ENCODE data around the gene SFTPA1. TPM values are rescaled to one million over a fixed set of nuclear protein-coding genes. Genes with fewer than 3 reads are reported as not detected.

Gene SFTPA1
- total and polyA plus RNA-seq, 4 donors: not detected

DNA sequence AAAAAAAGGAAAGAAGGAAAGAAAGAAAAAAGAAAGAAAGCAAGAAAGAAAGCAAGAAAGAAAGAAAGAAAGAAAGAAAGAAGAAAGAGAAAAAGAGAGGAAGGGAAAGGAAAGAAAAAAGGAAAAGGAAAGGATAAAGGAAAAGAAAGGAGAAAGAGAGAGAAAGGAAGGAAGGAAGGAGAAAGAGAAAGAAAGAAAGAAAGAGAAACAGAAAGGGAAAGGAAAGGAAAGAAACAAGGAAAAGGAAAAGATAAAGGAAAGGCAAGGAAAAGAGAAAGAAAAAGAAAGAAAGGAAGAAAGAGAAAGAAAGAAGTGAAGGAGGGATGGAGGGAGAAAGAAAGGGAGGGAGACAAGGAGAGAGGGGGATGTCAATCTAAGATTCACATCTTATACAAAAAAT, 29.7 kb upstream of the SFTPA1 start:
- Histone ChIP-seq H3K4me1 (ENCODE audit: control insufficient read depth in 4 of 4, insufficient read depth in 4 of 4, low read length in 3 of 4) (no peaks in the 10 kb centered on the region), H3K27me3 (ENCODE audit: control insufficient read depth in 4 of 4, insufficient read depth in 4 of 4, low read length in 3 of 4) (peaks cover 0 to 2% (median 0%) of the 10 kb centered on the region in 4 donors), H3K4me3 (ENCODE audit: low read depth in 1 of 3, low read length in 3 of 3) (no peak overlapping the region), H3K36me3 (ENCODE audit: control insufficient read depth in 4 of 4, insufficient read depth in 3 of 4, low read depth in 1 of 4, low read length in 3 of 4) (no peaks in the 10 kb centered on the region), H3K9me3 (ENCODE audit: control insufficient read depth in 4 of 4, low read length in 3 of 4) (no peaks in the 10 kb centered on the region), H3K9ac (ENCODE audit: low read depth in 1 of 2, low read length in 2 of 2) (no peak overlapping the region), H3K27ac (ENCODE audit: low read depth in 1 of 2, low read length in 2 of 2) (no peak overlapping the region)
- no peak for DNase-seq (ENCODE audit: low spot score)
- TF ChIP-seq NR2F2 (IDR thresholded peaks at IDR 0.05): no peak
- TF ChIP-seq SP1 (IDR thresholded peaks at IDR 0.05): no peak
- no peak for TF ChIP-seq RAD21 (IDR thresholded peaks at IDR 0.05)
- TF ChIP-seq JUND (IDR thresholded peaks at IDR 0.05): no peak
- TF ChIP-seq GABPA (IDR thresholded peaks at IDR 0.05 in 1 of 2, conservative IDR thresholded peaks at IDR 0.05 in 1 of 2): no peak
- TF ChIP-seq FOXA2 (IDR thresholded peaks at IDR 0.05): no peak
- no peak for TF ChIP-seq HNF4G (IDR thresholded peaks at IDR 0.05)
- TF ChIP-seq FOXA1 (IDR thresholded peaks at IDR 0.05): no peak
- TF ChIP-seq, protein P1, sequence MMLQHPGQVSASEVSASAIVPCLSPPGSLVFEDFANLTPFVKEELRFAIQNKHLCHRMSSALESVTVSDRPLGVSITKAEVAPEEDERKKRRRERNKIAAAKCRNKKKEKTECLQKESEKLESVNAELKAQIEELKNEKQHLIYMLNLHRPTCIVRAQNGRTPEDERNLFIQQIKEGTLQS (IDR thresholded peaks at IDR 0.05): no peak
- no peak for TF ChIP-seq YY1 (IDR thresholded peaks at IDR 0.05)
- no peak for TF ChIP-seq EGR1 (IDR thresholded peaks at IDR 0.05; ENCODE audit: low read depth in 2 of 2)
- no peak for TF ChIP-seq TAF1 (conservative IDR thresholded peaks at IDR 0.05)
- TF ChIP-seq HNF4A (conservative IDR thresholded peaks at IDR 0.05): no peak
- no peak for TF ChIP-seq RXRA (IDR thresholded peaks at IDR 0.05)
- no peak for TF ChIP-seq ZBTB33 (IDR thresholded peaks at IDR 0.05)
- no peak for TF ChIP-seq REST (IDR thresholded peaks at IDR 0.05)
- TF ChIP-seq, protein P2, sequence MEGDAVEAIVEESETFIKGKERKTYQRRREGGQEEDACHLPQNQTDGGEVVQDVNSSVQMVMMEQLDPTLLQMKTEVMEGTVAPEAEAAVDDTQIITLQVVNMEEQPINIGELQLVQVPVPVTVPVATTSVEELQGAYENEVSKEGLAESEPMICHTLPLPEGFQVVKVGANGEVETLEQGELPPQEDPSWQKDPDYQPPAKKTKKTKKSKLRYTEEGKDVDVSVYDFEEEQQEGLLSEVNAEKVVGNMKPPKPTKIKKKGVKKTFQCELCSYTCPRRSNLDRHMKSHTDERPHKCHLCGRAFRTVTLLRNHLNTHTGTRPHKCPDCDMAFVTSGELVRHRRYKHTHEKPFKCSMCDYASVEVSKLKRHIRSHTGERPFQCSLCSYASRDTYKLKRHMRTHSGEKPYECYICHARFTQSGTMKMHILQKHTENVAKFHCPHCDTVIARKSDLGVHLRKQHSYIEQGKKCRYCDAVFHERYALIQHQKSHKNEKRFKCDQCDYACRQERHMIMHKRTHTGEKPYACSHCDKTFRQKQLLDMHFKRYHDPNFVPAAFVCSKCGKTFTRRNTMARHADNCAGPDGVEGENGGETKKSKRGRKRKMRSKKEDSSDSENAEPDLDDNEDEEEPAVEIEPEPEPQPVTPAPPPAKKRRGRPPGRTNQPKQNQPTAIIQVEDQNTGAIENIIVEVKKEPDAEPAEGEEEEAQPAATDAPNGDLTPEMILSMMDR (IDR thresholded peaks at IDR 0.05; ENCODE audit: low read depth, low read length, missing input control): no peak
- TF ChIP-seq, protein P3, sequence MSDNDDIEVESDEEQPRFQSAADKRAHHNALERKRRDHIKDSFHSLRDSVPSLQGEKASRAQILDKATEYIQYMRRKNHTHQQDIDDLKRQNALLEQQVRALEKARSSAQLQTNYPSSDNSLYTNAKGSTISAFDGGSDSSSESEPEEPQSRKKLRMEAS (IDR thresholded peaks at IDR 0.05): no peak
